ENCODE data around the gene HOXD10.
A peak's percentile ranks its signal among the peaks of the same experiment; 100 is the strongest.

The HOXD10 gene

GRCh38 chr2:176084611-176085119 is 31.9 kb upstream of the HOXD10 start:
- FAIRE-seq (no peak), DNase-seq (ENCODE audit: insufficient read length) (no peak)
- TF ChIP-seq POLR2A (IDR thresholded peaks at IDR 0.05; ENCODE audit: low read depth, low read length), result no peak

DNA sequence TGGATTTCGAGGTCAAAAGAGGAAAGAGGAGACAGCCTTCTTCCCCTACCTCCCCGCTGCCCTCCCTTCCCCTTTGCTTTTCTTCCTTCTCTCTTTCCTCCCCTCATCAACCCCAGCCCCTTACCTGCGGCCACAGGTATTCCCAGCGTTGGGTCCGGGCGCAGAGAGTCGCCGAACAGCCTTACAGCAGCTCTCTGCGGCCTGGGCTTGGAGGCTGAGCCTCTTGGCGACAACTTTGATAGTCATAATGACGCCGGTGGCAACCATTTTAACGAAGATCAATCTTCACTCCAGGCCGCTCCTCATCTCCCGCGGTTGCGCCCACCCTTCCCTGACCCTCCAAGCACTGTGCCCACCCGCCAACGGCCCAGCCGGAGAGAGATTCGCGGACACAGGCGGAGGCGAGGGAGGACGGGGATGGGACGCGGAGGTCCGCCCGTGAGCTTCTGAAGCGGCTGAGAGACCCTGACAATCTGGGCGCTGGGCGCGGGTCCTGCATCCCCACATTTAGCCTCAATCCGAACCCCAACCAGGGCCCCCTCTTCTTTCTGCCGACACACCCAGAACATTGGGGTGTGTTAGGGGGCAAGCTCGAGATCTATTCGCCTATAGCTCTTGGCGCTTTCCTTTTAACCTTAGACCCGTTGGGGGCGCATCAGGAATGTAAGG is 31.3 kb upstream of the HOXD10 start:
- DNase-seq (ENCODE audit: insufficient read length) (no peak), FAIRE-seq (no peak)
- no peak for TF ChIP-seq TAF1 (IDR thresholded peaks at IDR 0.05; ENCODE audit: borderline replicate concordance, low read depth, low read length)
- no peak for TF ChIP-seq POLR2AphosphoS5 (IDR thresholded peaks at IDR 0.05; ENCODE audit: low read depth, low read length)
- TF ChIP-seq POLR2A (IDR thresholded peaks at IDR 0.05; ENCODE audit: low read depth, low read length), result no peak

- TF ChIP-seq POLR2A (IDR thresholded peaks at IDR 0.05; ENCODE audit: low read depth, low read length), result no peak
- no peak for TF ChIP-seq TAF1 (IDR thresholded peaks at IDR 0.05; ENCODE audit: borderline replicate concordance, low read depth, low read length)
- no peak for TF ChIP-seq POLR2AphosphoS5 (IDR thresholded peaks at IDR 0.05; ENCODE audit: low read depth, low read length)
- FAIRE-seq, result no peak
- no peak for DNase-seq (ENCODE audit: insufficient read length)
Observed at GRCh38 chr2:176085861-176086771, 30.5 kb upstream of the HOXD10 start.

GRCh38 chr2:176087330-176088047 is 29.1 kb upstream of the HOXD10 start:
- DNase-seq (ENCODE audit: insufficient read length) (no peak), FAIRE-seq (no peak)
- TF ChIP-seq POLR2AphosphoS5 (IDR thresholded peaks at IDR 0.05; ENCODE audit: low read depth, low read length), result no peak
- TF ChIP-seq POLR2A (IDR thresholded peaks at IDR 0.05; ENCODE audit: low read depth, low read length), result no peak
- TF ChIP-seq TAF1 (IDR thresholded peaks at IDR 0.05; ENCODE audit: borderline replicate concordance, low read depth, low read length), result no peak

- TF ChIP-seq POLR2AphosphoS5 (IDR thresholded peaks at IDR 0.05; ENCODE audit: low read depth, low read length) (no peak), POLR2A (IDR thresholded peaks at IDR 0.05; ENCODE audit: low read depth, low read length) (no peak), TAF1 (IDR thresholded peaks at IDR 0.05; ENCODE audit: borderline replicate concordance, low read depth, low read length) (no peak)
- no peak for DNase-seq (ENCODE audit: insufficient read length)
- FAIRE-seq, result peak; percentile 42
Observed at GRCh38 chr2:176088048-176088936, 28.3 kb upstream of the HOXD10 start.

GRCh38 chr2:176088937-176089842 is 27.4 kb upstream of the HOXD10 start:
- DNase-seq (ENCODE audit: insufficient read length), result no peak
- no peak for TF ChIP-seq POLR2AphosphoS5 (IDR thresholded peaks at IDR 0.05; ENCODE audit: low read depth, low read length)
- TF ChIP-seq TAF1 (IDR thresholded peaks at IDR 0.05; ENCODE audit: borderline replicate concordance, low read depth, low read length), result no peak
- TF ChIP-seq POLR2A (IDR thresholded peaks at IDR 0.05; ENCODE audit: low read depth, low read length), result no peak
- FAIRE-seq, result no peak

GRCh38 chr2:176089843-176090395 is 26.7 kb upstream of the HOXD10 start:
- no peak for DNase-seq (ENCODE audit: insufficient read length)
- no peak for TF ChIP-seq POLR2AphosphoS5 (IDR thresholded peaks at IDR 0.05; ENCODE audit: low read depth, low read length)
- TF ChIP-seq POLR2A (IDR thresholded peaks at IDR 0.05; ENCODE audit: low read depth, low read length), result no peak
- no peak for TF ChIP-seq TAF1 (IDR thresholded peaks at IDR 0.05; ENCODE audit: borderline replicate concordance, low read depth, low read length)
- no peak for FAIRE-seq

GRCh38 chr2:176090862-176091261 is 25.7 kb upstream of the HOXD10 start:
- no peak for DNase-seq (ENCODE audit: insufficient read length)
- TF ChIP-seq POLR2A (IDR thresholded peaks at IDR 0.05; ENCODE audit: low read depth, low read length) (no peak), TAF1 (IDR thresholded peaks at IDR 0.05; ENCODE audit: borderline replicate concordance, low read depth, low read length) (no peak), POLR2AphosphoS5 (IDR thresholded peaks at IDR 0.05; ENCODE audit: low read depth, low read length) (no peak)
- no peak for FAIRE-seq

GRCh38 chr2:176091329-176092258 is 25.0 kb upstream of the HOXD10 start:
- FAIRE-seq (no peak), DNase-seq (ENCODE audit: insufficient read length) (no peak)

More at GRCh38 chr2:176091329-176092258, 25.0 kb upstream of the HOXD10 start:
- TF ChIP-seq POLR2AphosphoS5 (IDR thresholded peaks at IDR 0.05; ENCODE audit: low read depth, low read length) (no peak), TAF1 (IDR thresholded peaks at IDR 0.05; ENCODE audit: borderline replicate concordance, low read depth, low read length) (no peak), POLR2A (IDR thresholded peaks at IDR 0.05; ENCODE audit: low read depth, low read length) (no peak)

All from GM12892 (cell line).